HepG2 (cell line): Measurements from ENCODE around the gene DAPK3.

Experiments used
- CTCF ChIP-seq: sonication (generic); formaldehyde crosslinking; IDR thresholded peaks from 2 replicates; pipeline ENCODE4 v1.5.0; 2020; ENCODE audit warnings: mild to moderate bottlenecking, missing genetic modification reagents, moderate library complexity
- EZH2 ChIP-seq: conservative IDR thresholded peaks from 2 replicates; pipeline ENCODE4 v1.6.1; 2012; ENCODE audit warnings: mild to moderate bottlenecking, low read depth, low read length, moderate library complexity
- FOSL1 ChIP-seq: sonication (generic); formaldehyde crosslinking; IDR thresholded peaks from 2 replicates; pipeline ENCODE4 v1.9.0; 2021; ENCODE audit warnings: missing genetic modification reagents, borderline replicate concordance
- MXI1 ChIP-seq: IDR thresholded peaks from 3 replicates; pipeline ENCODE4 v1.6.1; 2012; ENCODE audit warnings: low read depth, low read length, inconsistent platforms, borderline replicate concordance
- SNAPC5 ChIP-seq: sonication (generic); formaldehyde crosslinking; IDR thresholded peaks from 2 replicates; pipeline ENCODE4 v1.8.1; 2023; ENCODE audit warnings: mild to moderate bottlenecking, missing genetic modification reagents, borderline replicate concordance
- SRSF1 ChIP-seq: fragments of 200-400 bp; formaldehyde crosslinking; optimal IDR thresholded peaks from 2 replicates; pipeline ENCODE3; 2017; ENCODE audit warnings: mild to moderate bottlenecking, low read depth, low read length, moderate library complexity
- TCF7 ChIP-seq: sonication (generic); IDR thresholded peaks from 2 replicates; pipeline ENCODE4 v1.6.1; 2016; ENCODE audit warnings: antibody characterized with exemption, low read depth
- ZNF101 ChIP-seq: sonication (generic); formaldehyde crosslinking; IDR thresholded peaks from 2 replicates; pipeline ENCODE4 v1.4.0; 2020; ENCODE audit warnings: mild to moderate bottlenecking, low read depth, missing genetic modification reagents, borderline replicate concordance
- ZNF639 ChIP-seq: conservative IDR thresholded peaks from 2 replicates; pipeline ENCODE4 v1.6.1; 2018; ENCODE audit warnings: missing genetic modification reagents
- ZNF724P ChIP-seq: sonication (generic); formaldehyde crosslinking; IDR thresholded peaks from 2 replicates; pipeline ENCODE4 v1.8.0; 2022; ENCODE audit warnings: missing genetic modification reagents, borderline replicate concordance
- ZSCAN22 ChIP-seq: sonication (generic); formaldehyde crosslinking; IDR thresholded peaks from 2 replicates; pipeline ENCODE4 v1.4.0; 2020; ENCODE audit warnings: mild to moderate bottlenecking, missing genetic modification reagents

- no peak for TF ChIP-seq ZNF101 (CRISPR knock-in tag)
- no peak for TF ChIP-seq ZSCAN22
- no peak for TF ChIP-seq EZH2
- TF ChIP-seq TCF7: no peak
- TF ChIP-seq SRSF1: no peak
- TF ChIP-seq SNAPC5 (CRISPR knock-in tag): no peak
- TF ChIP-seq MXI1: no peak
- no peak for TF ChIP-seq CTCF (CRISPR knock-in tag)
- no peak for TF ChIP-seq ZNF724P (CRISPR knock-in tag)
- no peak for TF ChIP-seq ZNF639 (CRISPR knock-in tag)
- no peak for TF ChIP-seq FOSL1 (CRISPR knock-in tag)
Measured at GRCh38 chr19:4012975-4013634, 42.2 kb upstream of the DAPK3 start.
